ENCODE measurements around the gene ZFR.
"Not testable (repeated sequence)": the region's sequence is repeated elsewhere in the genome, so short reads cannot be mapped to it uniquely, and the experiment has no call there.

ZFR gene

GRCh38 chr5:32406650-32407049, 37.9 kb downstream of the ZFR start:
- DNase-seq (ENCODE audit: low read depth) = no peak

- DNase-seq (ENCODE audit: low read depth) = no peak
Observed at GRCh38 chr5:32405507-32405906, 39.0 kb downstream of the ZFR start.

GRCh38 chr5:32403760-32404159, 40.8 kb downstream of the ZFR start:
- DNase-seq (ENCODE audit: low read depth) = no peak

GRCh38 chr5:32400401-32400800, 44.1 kb downstream of the ZFR start:
- no peak for DNase-seq (ENCODE audit: low read depth)

GRCh38 chr5:32398754-32399153, 45.8 kb downstream of the ZFR start:
- DNase-seq (ENCODE audit: low read depth) = not testable (repeated sequence)

- no peak for DNase-seq (ENCODE audit: low read depth)
Observed at GRCh38 chr5:32394981-32395380, 49.6 kb downstream of the ZFR start.

GRCh38 chr5:32392039-32392438, 52.5 kb downstream of the ZFR start:
- DNase-seq (ENCODE audit: low read depth) = no peak

GRCh38 chr5:32390819-32391591, 53.5 kb downstream of the ZFR start:
- no peak for DNase-seq (ENCODE audit: low read depth)

GRCh38 chr5:32388432-32389129, 56.0 kb downstream of the ZFR start:
- DNase-seq (ENCODE audit: low read depth) = no peak

- DNase-seq (ENCODE audit: low read depth) = no peak
Observed at GRCh38 chr5:32387841-32388240, 56.7 kb downstream of the ZFR start.

- no peak for DNase-seq (ENCODE audit: low read depth)
Observed at GRCh38 chr5:32387211-32387610, 57.3 kb downstream of the ZFR start.

GRCh38 chr5:32384621-32385020, 59.9 kb downstream of the ZFR start:
- no peak for DNase-seq (ENCODE audit: low read depth)

- DNase-seq (ENCODE audit: low read depth) = no peak
Observed at GRCh38 chr5:32383586-32383985, 61.0 kb downstream of the ZFR start.

- no peak for DNase-seq (ENCODE audit: low read depth)
Observed at GRCh38 chr5:32383065-32383464, 61.5 kb downstream of the ZFR start.

- DNase-seq (ENCODE audit: low read depth) = no peak
Observed at GRCh38 chr5:32379421-32379820, 65.1 kb downstream of the ZFR start.

- DNase-seq (ENCODE audit: low read depth) = no peak
Observed at GRCh38 chr5:32378966-32379365, 65.6 kb downstream of the ZFR start.

- no peak for DNase-seq (ENCODE audit: low read depth)
Observed at GRCh38 chr5:32369542-32370155, 74.9 kb downstream of the ZFR start.

GRCh38 chr5:32369032-32369431, 75.5 kb downstream of the ZFR start:
- no peak for DNase-seq (ENCODE audit: low read depth)

GRCh38 chr5:32367271-32367670, 77.3 kb downstream of the ZFR start:
- DNase-seq (ENCODE audit: low read depth) = not testable (repeated sequence)

- no peak for DNase-seq (ENCODE audit: low read depth)
Observed at GRCh38 chr5:32365623-32366022, 78.9 kb downstream of the ZFR start.

- DNase-seq (ENCODE audit: low read depth) = no peak
Observed at GRCh38 chr5:32363030-32363429, 81.5 kb downstream of the ZFR start.

GRCh38 chr5:32362527-32362926, 82.0 kb downstream of the ZFR start:
- DNase-seq (ENCODE audit: low read depth) = no peak

- no peak for DNase-seq (ENCODE audit: low read depth)
Observed at GRCh38 chr5:32360906-32361305, 83.6 kb downstream of the ZFR start.

Measured in activated T-cell treated with anti-CD3 and anti-CD28 coated beads for 1 hour (primary cell).